GM21737 (cell line): ENCODE data around the gene HBS1L.
"Not testable (repeated sequence)": the region's sequence is repeated elsewhere in the genome, so short reads cannot be mapped to it uniquely, and the experiment has no call there.

Experiments
- ATAC-seq: cut with Tn5 transposase; IDR thresholded peaks from one replicate; pipeline ENCODE4 v1.9.1; 2021; ENCODE audit warnings: mild to moderate bottlenecking, moderate library complexity; ENCODE audit not compliant: unreplicated experiment

The HBS1L gene

GRCh38 chr6:135081966-135082365 is 27.3 kb upstream of the HBS1L start:
- ATAC-seq = no peak

DNA sequence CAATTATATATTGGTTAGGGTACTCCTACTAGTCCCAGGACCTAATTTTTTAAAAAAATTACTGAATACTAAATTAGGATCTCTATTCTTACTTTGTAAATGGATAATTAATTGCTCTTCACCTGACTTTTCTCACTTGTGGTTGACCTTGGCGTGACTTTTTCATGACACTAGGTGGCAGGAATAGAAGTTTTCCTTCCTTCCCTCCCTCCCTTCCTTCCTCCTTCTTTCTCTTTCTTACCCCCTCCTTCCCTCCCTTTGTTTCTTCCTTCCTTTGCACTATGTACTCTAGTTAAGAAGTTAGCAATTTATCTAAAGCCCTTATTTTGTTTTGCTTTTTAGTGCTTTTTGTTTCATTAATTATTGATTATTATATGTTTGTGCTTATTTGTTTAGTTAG is 20.4 kb upstream of the HBS1L start:
- no peak for ATAC-seq

GRCh38 chr6:135073756-135074393 is 19.3 kb upstream of the HBS1L start:
- ATAC-seq = no peak

GRCh38 chr6:135073217-135073616 is 18.6 kb upstream of the HBS1L start:
- no peak for ATAC-seq

- ATAC-seq = no peak
Measured at GRCh38 chr6:135072753-135073152, 18.1 kb upstream of the HBS1L start.

GRCh38 chr6:135071541-135071940 is 16.9 kb upstream of the HBS1L start:
- no peak for ATAC-seq

- ATAC-seq = no peak
Measured at GRCh38 chr6:135067911-135068310, 13.3 kb upstream of the HBS1L start.

DNA sequence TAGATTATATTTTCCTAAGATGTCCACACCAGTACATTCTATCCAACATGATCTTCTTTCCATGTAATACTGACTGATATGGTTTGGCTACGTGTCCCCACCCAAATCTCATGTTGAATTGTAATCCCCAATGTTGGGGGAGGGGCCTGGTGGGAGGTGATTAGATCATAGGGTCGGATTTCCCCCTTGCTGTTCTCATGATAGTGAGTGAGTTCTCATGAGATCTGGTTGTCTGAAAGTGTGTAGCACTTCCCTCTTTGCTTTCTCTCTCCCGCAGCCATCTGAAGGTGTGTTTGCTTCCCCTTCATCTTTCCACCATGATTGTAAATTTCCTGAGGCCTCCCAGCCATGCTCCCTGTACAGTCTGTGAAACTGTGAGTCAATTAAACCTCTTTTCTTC is 12.2 kb upstream of the HBS1L start:
- ATAC-seq = no peak

- no peak for ATAC-seq
Measured at GRCh38 chr6:135066397-135066796, 11.8 kb upstream of the HBS1L start.

GRCh38 chr6:135064586-135064985 is 10.0 kb upstream of the HBS1L start:
- no peak for ATAC-seq

DNA sequence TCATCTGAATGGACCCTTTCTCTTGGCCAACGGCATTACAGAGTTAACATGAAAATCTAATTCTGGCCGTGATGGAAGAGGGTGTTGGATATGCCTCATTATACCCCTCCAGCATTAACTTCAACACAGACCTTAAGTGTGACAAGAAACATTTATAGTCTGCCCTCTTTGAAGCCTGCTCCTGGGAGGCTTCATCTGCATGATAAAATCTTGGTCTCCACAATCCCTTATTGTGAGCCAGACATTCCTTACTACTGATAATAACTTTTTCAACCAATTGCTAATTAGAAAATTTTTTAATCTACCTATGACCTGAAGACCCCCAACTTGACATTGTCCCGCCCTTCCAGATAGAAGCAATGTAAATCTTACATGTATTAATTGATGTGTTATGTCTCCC is 9.3 kb upstream of the HBS1L start:
- ATAC-seq = no peak

DNA sequence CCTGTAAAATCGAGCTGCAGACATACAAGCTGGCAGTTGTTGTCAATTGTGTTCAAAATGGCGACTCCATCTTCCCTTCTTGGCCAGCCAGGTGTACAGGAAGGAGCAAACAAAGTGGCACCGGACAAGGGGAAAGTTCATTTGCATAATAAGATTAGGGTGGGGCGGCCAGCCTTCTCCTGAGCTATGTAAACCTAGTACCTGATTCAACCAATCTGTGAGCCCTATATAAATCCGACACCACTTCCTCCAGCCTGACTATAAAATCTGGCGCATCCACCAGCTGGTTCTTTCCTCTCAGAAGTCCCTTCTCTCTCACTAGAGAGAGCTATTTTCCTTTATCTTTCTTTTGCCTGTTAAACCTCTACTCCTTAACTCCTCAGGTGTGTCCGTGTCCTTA is 8.1 kb upstream of the HBS1L start:
- ATAC-seq = no peak

- no peak for ATAC-seq
Measured at GRCh38 chr6:135060076-135060475, 5.5 kb upstream of the HBS1L start.

DNA sequence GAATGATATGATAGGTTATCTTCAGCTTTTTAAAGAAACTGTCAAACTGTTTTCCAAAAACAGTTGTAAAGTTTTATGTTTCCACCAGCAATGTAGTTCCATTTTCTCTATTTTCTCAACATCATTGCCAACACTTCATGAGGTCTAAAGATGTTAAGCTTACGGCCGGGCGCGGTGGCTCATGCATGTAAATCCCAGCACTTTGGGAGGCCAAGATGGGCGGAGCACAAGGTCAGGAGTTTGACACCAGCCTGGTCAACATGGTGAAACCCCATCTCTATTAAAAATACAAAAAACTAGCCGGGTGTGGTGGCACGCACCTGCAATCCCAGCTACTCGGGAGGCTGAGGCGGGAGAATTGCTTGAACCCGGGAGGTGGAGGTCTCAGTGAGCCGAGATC is 3.7 kb upstream of the HBS1L start:
- ATAC-seq = not testable (repeated sequence)

DNA sequence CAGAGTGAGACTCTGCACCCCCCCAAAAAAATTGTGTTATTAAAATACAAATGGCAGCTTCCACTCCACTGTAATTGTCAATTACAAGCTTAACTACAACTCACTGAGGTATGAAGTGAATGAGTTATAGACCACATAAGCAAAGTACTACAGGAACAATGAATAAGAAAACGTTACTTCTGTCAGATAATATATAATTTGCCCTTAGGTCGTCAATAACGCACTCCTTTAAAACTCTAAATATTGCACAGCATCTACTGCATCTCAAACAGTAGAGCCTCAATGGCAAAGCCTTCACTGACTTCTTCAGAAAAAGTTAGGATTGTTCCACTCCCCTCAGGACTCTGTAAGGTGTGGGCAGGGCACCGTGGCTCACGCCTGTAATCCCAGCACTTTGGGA is 2.0 kb upstream of the HBS1L start:
- ATAC-seq = no peak

- no peak for ATAC-seq
Measured at GRCh38 chr6:135054226-135054568, 425 bp downstream of the HBS1L start.

GRCh38 chr6:135053406-135053805 is 1.2 kb downstream of the HBS1L start:
- no peak for ATAC-seq

GRCh38 chr6:135052939-135053338 is 1.7 kb downstream of the HBS1L start:
- no peak for ATAC-seq

DNA sequence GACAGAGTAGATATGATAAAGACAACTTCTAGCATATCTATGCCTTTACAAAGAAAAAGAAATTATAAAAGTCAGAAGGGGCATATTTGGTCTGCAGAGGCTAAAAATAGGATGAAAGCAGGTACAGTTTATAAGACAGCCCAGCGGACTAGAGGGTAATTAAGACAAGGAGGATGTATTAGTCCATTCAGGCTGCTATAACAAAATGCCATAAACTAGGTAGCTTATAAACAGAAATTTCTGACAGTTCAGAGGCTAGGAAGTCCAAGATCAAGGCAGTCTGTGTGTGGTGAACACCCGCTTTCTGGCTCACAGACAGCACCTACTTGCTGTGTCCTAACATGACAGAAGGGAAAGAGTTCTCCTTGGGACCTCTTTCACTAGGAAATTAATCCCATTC is 5.7 kb downstream of the HBS1L start:
- ATAC-seq = no peak

DNA sequence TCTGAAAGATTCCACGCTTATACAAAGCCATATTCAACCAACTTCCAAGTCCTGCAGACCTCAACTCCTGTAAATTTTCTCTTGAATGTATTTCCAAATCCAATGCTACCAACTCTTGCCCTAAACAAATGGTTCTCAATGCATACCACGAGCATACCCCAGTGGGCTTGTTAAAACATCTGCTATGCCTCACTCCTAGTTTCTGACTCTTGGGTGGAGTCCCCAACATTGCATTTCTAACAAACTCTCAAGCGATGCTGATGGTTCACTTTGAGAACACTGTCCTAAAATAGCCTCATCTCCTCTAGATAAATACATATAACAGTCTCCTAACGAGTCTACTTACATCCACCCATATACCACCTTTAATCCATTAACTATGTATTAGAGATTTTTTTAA is 7.3 kb downstream of the HBS1L start:
- ATAC-seq = no peak

DNA sequence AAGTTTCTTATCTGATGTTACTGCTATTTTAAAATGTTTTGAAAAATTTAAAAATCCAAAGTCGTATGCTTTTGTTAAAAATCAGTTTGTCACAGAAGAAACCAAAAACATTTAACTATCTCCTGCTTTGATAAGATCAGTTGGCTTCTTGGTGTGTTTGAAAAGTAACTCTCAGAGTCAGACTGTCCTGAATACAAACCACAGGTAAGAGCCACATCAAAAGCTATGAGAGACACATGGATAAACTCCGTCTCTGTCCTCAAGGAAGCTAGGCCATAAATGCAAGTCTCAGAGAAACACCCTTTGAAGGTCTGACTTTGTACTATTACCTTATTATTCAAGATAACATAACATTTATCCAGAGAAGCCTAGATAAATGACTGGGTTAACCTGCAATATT is 7.7 kb downstream of the HBS1L start:
- no peak for ATAC-seq

DNA sequence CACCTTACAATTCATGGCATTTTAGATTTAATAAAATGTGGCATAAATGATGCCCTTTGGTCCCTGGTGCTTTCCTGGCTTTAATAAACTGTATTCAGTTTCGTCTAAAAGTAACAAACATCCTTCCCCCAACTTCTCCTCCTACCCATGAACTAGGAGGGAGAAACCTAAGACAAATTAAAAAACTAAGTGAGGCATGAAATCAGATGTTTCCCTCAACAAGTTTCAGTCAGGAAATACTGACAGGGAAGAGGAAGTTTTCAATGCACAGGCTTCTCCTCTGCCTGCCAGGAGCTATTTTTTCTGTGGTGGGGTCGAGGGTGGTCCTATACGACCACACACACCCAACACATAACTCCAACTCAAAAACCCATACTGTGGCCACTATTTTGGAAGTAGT is 10.0 kb downstream of the HBS1L start:
- no peak for ATAC-seq

- no peak for ATAC-seq
Measured at GRCh38 chr6:135043846-135044245, 10.8 kb downstream of the HBS1L start.

DNA sequence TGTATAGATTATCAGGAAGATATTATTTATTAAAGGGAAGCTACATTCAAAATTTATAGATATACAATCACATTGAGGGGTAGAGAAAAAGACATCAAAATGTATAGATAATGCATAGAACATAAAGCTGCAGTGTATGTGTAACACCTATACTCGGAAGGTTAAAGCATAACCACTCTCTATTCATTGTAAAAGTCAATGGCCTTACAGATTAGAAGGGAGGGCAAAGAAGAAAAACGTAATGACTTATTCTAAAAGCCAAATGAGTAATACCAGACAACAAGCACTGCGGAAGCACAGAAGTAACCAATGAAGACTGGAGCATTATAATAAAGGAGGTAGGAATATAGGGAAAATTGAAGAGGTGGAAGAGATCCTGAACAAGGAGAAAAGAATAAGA is 11.3 kb downstream of the HBS1L start:
- ATAC-seq = no peak
